Measurements from ENCODE around the gene NPFF. TPM values are rescaled to one million over a fixed set of nuclear protein-coding genes. Genes with fewer than 3 reads are reported as not detected.

NPFF gene
- total and polyA plus RNA-seq, 2 of the 13 experiments (the other 11 are each of a cell fraction or from before 2014, with no cell fraction given), result not detected

- peak; percentile 87; the same call in 1 of the 2 replicates for TF ChIP-seq MIER3 (CRISPR knock-in tag; IDR thresholded peaks at IDR 0.05; ENCODE audit: borderline replicate concordance)
- TF ChIP-seq HDAC2 (CRISPR knock-in tag; IDR thresholded peaks at IDR 0.05), result peak; percentile 89
- TF ChIP-seq ETV5 (CRISPR knock-in tag; IDR thresholded peaks at IDR 0.05; ENCODE audit: borderline replicate concordance), result peak; percentile 63
- TF ChIP-seq XRCC5 (optimal IDR thresholded peaks at IDR 0.05; ENCODE audit: low read length), result peak; percentile 45
- peak; percentile 89 for TF ChIP-seq ZNF205 (CRISPR knock-in tag; IDR thresholded peaks at IDR 0.05)
- TF ChIP-seq, protein P1, sequence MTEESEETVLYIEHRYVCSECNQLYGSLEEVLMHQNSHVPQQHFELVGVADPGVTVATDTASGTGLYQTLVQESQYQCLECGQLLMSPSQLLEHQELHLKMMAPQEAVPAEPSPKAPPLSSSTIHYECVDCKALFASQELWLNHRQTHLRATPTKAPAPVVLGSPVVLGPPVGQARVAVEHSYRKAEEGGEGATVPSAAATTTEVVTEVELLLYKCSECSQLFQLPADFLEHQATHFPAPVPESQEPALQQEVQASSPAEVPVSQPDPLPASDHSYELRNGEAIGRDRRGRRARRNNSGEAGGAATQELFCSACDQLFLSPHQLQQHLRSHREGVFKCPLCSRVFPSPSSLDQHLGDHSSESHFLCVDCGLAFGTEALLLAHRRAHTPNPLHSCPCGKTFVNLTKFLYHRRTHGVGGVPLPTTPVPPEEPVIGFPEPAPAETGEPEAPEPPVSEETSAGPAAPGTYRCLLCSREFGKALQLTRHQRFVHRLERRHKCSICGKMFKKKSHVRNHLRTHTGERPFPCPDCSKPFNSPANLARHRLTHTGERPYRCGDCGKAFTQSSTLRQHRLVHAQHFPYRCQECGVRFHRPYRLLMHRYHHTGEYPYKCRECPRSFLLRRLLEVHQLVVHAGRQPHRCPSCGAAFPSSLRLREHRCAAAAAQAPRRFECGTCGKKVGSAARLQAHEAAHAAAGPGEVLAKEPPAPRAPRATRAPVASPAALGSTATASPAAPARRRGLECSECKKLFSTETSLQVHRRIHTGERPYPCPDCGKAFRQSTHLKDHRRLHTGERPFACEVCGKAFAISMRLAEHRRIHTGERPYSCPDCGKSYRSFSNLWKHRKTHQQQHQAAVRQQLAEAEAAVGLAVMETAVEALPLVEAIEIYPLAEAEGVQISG (CRISPR knock-in tag; IDR thresholded peaks at IDR 0.05), result peak; percentile 71
- TF ChIP-seq ZNF83 (CRISPR knock-in tag; IDR thresholded peaks at IDR 0.05; ENCODE audit: borderline replicate concordance), result no peak
- TF ChIP-seq, protein P2, sequence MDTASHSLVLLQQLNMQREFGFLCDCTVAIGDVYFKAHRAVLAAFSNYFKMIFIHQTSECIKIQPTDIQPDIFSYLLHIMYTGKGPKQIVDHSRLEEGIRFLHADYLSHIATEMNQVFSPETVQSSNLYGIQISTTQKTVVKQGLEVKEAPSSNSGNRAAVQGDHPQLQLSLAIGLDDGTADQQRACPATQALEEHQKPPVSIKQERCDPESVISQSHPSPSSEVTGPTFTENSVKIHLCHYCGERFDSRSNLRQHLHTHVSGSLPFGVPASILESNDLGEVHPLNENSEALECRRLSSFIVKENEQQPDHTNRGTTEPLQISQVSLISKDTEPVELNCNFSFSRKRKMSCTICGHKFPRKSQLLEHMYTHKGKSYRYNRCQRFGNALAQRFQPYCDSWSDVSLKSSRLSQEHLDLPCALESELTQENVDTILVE (CRISPR knock-in tag; IDR thresholded peaks at IDR 0.05), result peak; percentile 61; the same call in 1 of the 2 replicates
- TF ChIP-seq IRF2 (CRISPR knock-in tag; IDR thresholded peaks at IDR 0.05), result peak; percentile 87
- peak; percentile 94 for TF ChIP-seq TBX2 (CRISPR knock-in tag; IDR thresholded peaks at IDR 0.05; ENCODE audit: borderline replicate concordance)
- TF ChIP-seq ZSCAN29 (CRISPR knock-in tag; conservative IDR thresholded peaks at IDR 0.05), result no peak
- peak; percentile 80; the same call in 1 of the 2 replicates for TF ChIP-seq DPF2 (CRISPR knock-in tag; IDR thresholded peaks at IDR 0.05; ENCODE audit: borderline replicate concordance, low read depth)
- TF ChIP-seq, protein P3, sequence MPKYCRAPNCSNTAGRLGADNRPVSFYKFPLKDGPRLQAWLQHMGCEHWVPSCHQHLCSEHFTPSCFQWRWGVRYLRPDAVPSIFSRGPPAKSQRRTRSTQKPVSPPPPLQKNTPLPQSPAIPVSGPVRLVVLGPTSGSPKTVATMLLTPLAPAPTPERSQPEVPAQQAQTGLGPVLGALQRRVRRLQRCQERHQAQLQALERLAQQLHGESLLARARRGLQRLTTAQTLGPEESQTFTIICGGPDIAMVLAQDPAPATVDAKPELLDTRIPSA (CRISPR knock-in tag; IDR thresholded peaks at IDR 0.05; ENCODE audit: borderline replicate concordance), result no peak
- TF ChIP-seq RCOR2 (CRISPR knock-in tag; IDR thresholded peaks at IDR 0.05), result peak; percentile 81
- peak; percentile 88 for TF ChIP-seq ATF3 (CRISPR knock-in tag; IDR thresholded peaks at IDR 0.05)
- TF ChIP-seq IRF1 (CRISPR knock-in tag; IDR thresholded peaks at IDR 0.05; ENCODE audit: low read depth), result no peak
- TF ChIP-seq NONO (IDR thresholded peaks at IDR 0.05), result no peak
- TF ChIP-seq NONO (CRISPR knock-in tag; conservative IDR thresholded peaks at IDR 0.05), result no peak; the same call in 1 of the 2 replicates
- TF ChIP-seq ARNT2 (CRISPR knock-in tag; IDR thresholded peaks at IDR 0.05; ENCODE audit: low read depth), result peak; percentile 69; the same call in 1 of the 2 replicates
- peak; percentile 97 for TF ChIP-seq ZNF614 (CRISPR knock-in tag; IDR thresholded peaks at IDR 0.05; ENCODE audit: borderline replicate concordance)
- TF ChIP-seq YY1 (IDR thresholded peaks at IDR 0.05; ENCODE audit: insufficient read depth, insufficient replicate concordance, low read depth, low read length), result no peak
- TF ChIP-seq TBL1XR1 (IDR thresholded peaks at IDR 0.05; ENCODE audit: borderline replicate concordance, low read length, partially characterized antibody), result peak; percentile 96
- TF ChIP-seq ZNF629 (CRISPR knock-in tag; conservative IDR thresholded peaks at IDR 0.05), result peak; percentile 24; the same call in 1 of the 2 replicates
Measured at GRCh38 chr12:53538209-53538689, 31.0 kb upstream of the NPFF start (continued).
